IMR-90 (cell line): Measurements from ENCODE around the gene HS6ST3. TPM values are rescaled to one million over a fixed set of nuclear protein-coding genes. Genes with fewer than 3 reads are reported as not detected.

Experiments
- ATAC-seq: fragments of 200-7000 bp; cut with Tn5 transposase; 2 replicates; pipeline ENCODE4 v1.9.1; 2020; ENCODE audit warnings: low read depth, mild to moderate bottlenecking, moderate library complexity
- BruUV-seq: library from RNA; stranded (reverse); fragments of 400-500 nt; replicated peaks from 2 replicates; lab custom pipeline; 2021; lab: Mats Ljungman, UMichigan
- CTCF ChIA-PET: fragments of 300-600 bp; formaldehyde crosslinking; extraction: SDS; loops from one replicate; lab custom pipeline; 2021; ENCODE audit warnings: antibody characterized with exemption; lab: Yijun Ruan, JAX
- POLR2A ChIA-PET: fragments of 300-600 bp; sonication (Branson Sonifier 250); formaldehyde crosslinking; loops from one replicate; lab custom pipeline; 2022; ENCODE audit warnings: antibody characterized with exemption; ENCODE audit not compliant: unreplicated experiment; lab: Charles Lee
- DNase-seq: peaks from one replicate; pipeline ENCODE4 v3.0.0; 2013
- H2AFZ ChIP-seq: replicated peaks from 2 replicates; pipeline ENCODE3; 2013; ENCODE audit warnings: low read length, mild to moderate bottlenecking; ENCODE audit not compliant: poor library complexity
- H2AK5ac ChIP-seq: 2 replicates; pipeline ENCODE4 v1.6.1; 2013; ENCODE audit warnings: low read depth, low read length, inconsistent platforms
- H2AK9ac ChIP-seq: replicated peaks from 2 replicates; pipeline ENCODE3; 2013; ENCODE audit warnings: mild to moderate bottlenecking, low read depth, low read length, moderate library complexity; ENCODE audit not compliant: poor library complexity
- H2BK120ac ChIP-seq: 2 replicates; pipeline ENCODE4 v1.6.1; 2013; ENCODE audit warnings: low read depth, low read length, inconsistent platforms
- H2BK15ac ChIP-seq: 3 replicates; pipeline ENCODE4 v1.6.1; 2013; ENCODE audit warnings: low read depth, low read length, inconsistent platforms
- H2BK20ac ChIP-seq: 2 replicates; pipeline ENCODE4 v1.6.1; 2013; ENCODE audit warnings: low read depth, mild to moderate bottlenecking, inconsistent platforms, low read length, moderate library complexity
- H2BK5ac ChIP-seq: 2 replicates; pipeline ENCODE4 v1.6.1; 2013; ENCODE audit warnings: mild to moderate bottlenecking, low read depth, low read length, inconsistent platforms; ENCODE audit not compliant: poor library complexity, severe bottlenecking
- H3K14ac ChIP-seq: replicated peaks from 2 replicates; pipeline ENCODE4 v1.6.1; 2013; ENCODE audit warnings: low read depth, low read length, inconsistent platforms
- H3K18ac ChIP-seq: 2 replicates; pipeline ENCODE4 v1.6.1; 2013; ENCODE audit warnings: low read depth, low read length, control low read depth
- H3K23ac ChIP-seq: 2 replicates; pipeline ENCODE4 v1.6.1; 2013; ENCODE audit warnings: low read depth, low read length, inconsistent platforms
- H3K27ac ChIP-seq: 2 replicates; pipeline ENCODE4 v1.5.1; 2013; ENCODE audit warnings: mild to moderate bottlenecking, control low read depth, low read length; ENCODE audit not compliant: insufficient read depth
- H3K27me3 ChIP-seq: 2 replicates; pipeline ENCODE4 v1.6.1; 2013; ENCODE audit warnings: low read length; ENCODE audit not compliant: control insufficient read depth, insufficient read depth
- H3K36me3 ChIP-seq: 2 replicates; pipeline ENCODE4 v1.6.1; 2013; ENCODE audit warnings: low read length, mixed read lengths; ENCODE audit not compliant: control insufficient read depth, insufficient read depth
- H3K4ac ChIP-seq: 2 replicates; pipeline ENCODE4 v1.6.1; 2013; ENCODE audit warnings: low read depth, low read length, inconsistent platforms
- H3K4me1 ChIP-seq: 2 replicates; pipeline ENCODE4 v1.6.1; 2013; ENCODE audit warnings: low read length, mixed read lengths; ENCODE audit not compliant: control insufficient read depth, insufficient read depth
- H3K4me2 ChIP-seq: 2 replicates; pipeline ENCODE4 v1.6.1; 2013; ENCODE audit warnings: low read depth, mild to moderate bottlenecking, control low read depth, low read length, moderate library complexity
- H3K4me3 ChIP-seq: 2 replicates; pipeline ENCODE4 v1.5.1; 2013; ENCODE audit warnings: low read depth, mild to moderate bottlenecking, control low read depth, low read length, moderate library complexity; ENCODE audit not compliant: insufficient read depth
- H3K56ac ChIP-seq: 2 replicates; pipeline ENCODE4 v1.6.1; 2013; ENCODE audit warnings: low read length, inconsistent platforms; ENCODE audit not compliant: insufficient read depth; ENCODE audit errors: extremely low read depth
- H3K79me1 ChIP-seq, 2 experiments: 2 replicates each; pipeline ENCODE4 v1.6.1; 2013; ENCODE audit warnings: low read length in 2 of 2, inconsistent platforms in 1 of 2, low read depth in 1 of 2
- H3K9ac ChIP-seq: 2 replicates; pipeline ENCODE4 v1.6.1; 2013; ENCODE audit warnings: low read depth, low read length, control low read depth
- H3K9me1 ChIP-seq: 2 replicates; pipeline ENCODE4 v1.6.1; 2013; ENCODE audit warnings: low read length, inconsistent platforms; ENCODE audit not compliant: insufficient read depth
- H3K9me3 ChIP-seq: 2 replicates; pipeline ENCODE4 v1.6.1; 2013; ENCODE audit warnings: low read length; ENCODE audit not compliant: control insufficient read depth, insufficient read depth
- H4K20me1 ChIP-seq: 2 replicates; pipeline ENCODE4 v1.6.1; 2013; ENCODE audit warnings: low read length, inconsistent platforms; ENCODE audit not compliant: insufficient read depth
- H4K5ac ChIP-seq: 2 replicates; pipeline ENCODE4 v1.6.1; 2013; ENCODE audit warnings: mild to moderate bottlenecking, low read depth, low read length, control low read depth
- H4K8ac ChIP-seq, 2 experiments: 2 replicates each; pipeline ENCODE4 v1.6.1; 2013; ENCODE audit warnings: low read depth in 2 of 2, low read length in 2 of 2, control low read depth in 1 of 2, inconsistent platforms in 1 of 2
- H4K91ac ChIP-seq: 2 replicates; pipeline ENCODE4 v1.6.1; 2013; ENCODE audit warnings: low read depth, low read length, inconsistent platforms; ENCODE audit not compliant: insufficient read depth
- BHLHE40 ChIP-seq: fragments of 150-350 bp; IDR thresholded peaks from 2 replicates; pipeline ENCODE4 v1.6.1; 2016; ENCODE audit warnings: mild to moderate bottlenecking, low read depth, low read length
- CEBPB ChIP-seq: IDR thresholded peaks from 2 replicates; pipeline ENCODE4 v1.6.1; 2012; ENCODE audit warnings: low read depth, low read length, improper control_type of control experiment
- CHD1 ChIP-seq: IDR thresholded peaks from 2 replicates; pipeline ENCODE4 v1.6.1; 2012; ENCODE audit warnings: low read depth, low read length, improper control_type of control experiment
- FOS ChIP-seq: fragments of 150-350 bp; IDR thresholded peaks from 2 replicates; pipeline ENCODE4 v1.6.1; 2016; ENCODE audit warnings: low read depth, low read length
- MAFK ChIP-seq: IDR thresholded peaks from 2 replicates; pipeline ENCODE4 v1.6.1; 2012; ENCODE audit warnings: low read depth, low read length, improper control_type of control experiment
- MAZ ChIP-seq: IDR thresholded peaks from 2 replicates; pipeline ENCODE4 v1.6.1; 2012; ENCODE audit warnings: low read depth, mild to moderate bottlenecking, low read length, improper control_type of control experiment, moderate library complexity, borderline replicate concordance
- NFE2L2 ChIP-seq: fragments of 150-350 bp; IDR thresholded peaks from 2 replicates; pipeline ENCODE4 v1.6.1; 2016; ENCODE audit warnings: low read depth, mild to moderate bottlenecking, low read length
- POLR2A ChIP-seq: IDR thresholded peaks from 2 replicates; pipeline ENCODE4 v1.6.1; 2012; ENCODE audit warnings: mild to moderate bottlenecking, low read depth, low read length
- RAD21 ChIP-seq: IDR thresholded peaks from 2 replicates; pipeline ENCODE4 v1.6.1; 2012; ENCODE audit warnings: low read length, improper control_type of control experiment
- RCOR1 ChIP-seq: IDR thresholded peaks from 2 replicates; pipeline ENCODE4 v1.6.1; 2012; ENCODE audit warnings: mild to moderate bottlenecking, low read length, improper control_type of control experiment; ENCODE audit not compliant: insufficient replicate concordance
- RFX5 ChIP-seq: IDR thresholded peaks from 2 replicates; pipeline ENCODE4 v1.8.0; 2012; ENCODE audit warnings: low read depth, mild to moderate bottlenecking, low read length, moderate library complexity
- SMC3 ChIP-seq: fragments of 150-350 bp; IDR thresholded peaks from 2 replicates; pipeline ENCODE4 v1.6.1; 2016; ENCODE audit warnings: low read depth, mild to moderate bottlenecking, antibody characterized with exemption, low read length, moderate library complexity
- WGBS, 2 experiments: methylation state at CpG; one replicate each; pipeline versions ENCODE4 v1.1.5 to v1.1.7; 2013; ENCODE audit warnings: missing lambda C conversion rate in 2 of 2; ENCODE audit not compliant: insufficient read length in 1 of 2; ENCODE audit errors: extremely low coverage in 2 of 2; 5-methylcytosine and 5-hydroxymethylcytosine counted together
- dilution Hi-C: fragments of 300-500 bp; cut with HindIII; formaldehyde crosslinking; loops from one replicate; pipeline ENCODE4 v1.14.3; 2018; ENCODE audit warnings: low sequenced_read_pairs; ENCODE audit not compliant: unreplicated experiment
- in situ Hi-C: fragments of 300-500 bp; cut with MboI; formaldehyde crosslinking; loops from 3 replicates; pipeline ENCODE4 v1.14.3; 2019; ENCODE audit warnings: low sequenced_read_pairs, inconsistent platforms, mixed read lengths
- intact Hi-C: fragments of 100-400 bp; cut with micrococcal nuclease; formaldehyde crosslinking; loops from 2 replicates; pipeline ENCODE4 v1.10.0; 2022
- polyA plus RNA-seq, 3 experiments: library from polyadenylated mRNA; depleted of rRNA; stranded (reverse); fragments of >200 nt; gene quantifications; 2 replicates each; pipeline ENCODE4 v1.2.3, GENCODE V29; 2012; ENCODE audit warnings: low replicate concordance in 1 of 3
- total RNA-seq: library from RNA; depleted of rRNA; stranded (reverse); fragments of >200 nt; gene quantifications from 2 replicates; pipeline ENCODE4 v1.2.3, GENCODE V29; 2012
- TF ChIP-seq, protein P1 (sequence below): fragments of 150-350 bp; IDR thresholded peaks from 2 replicates; pipeline ENCODE4 v1.6.1; 2017; ENCODE audit warnings: mild to moderate bottlenecking, antibody characterized with exemption, low read length, low read depth
- TF ChIP-seq, protein P2 (sequence below): conservative IDR thresholded peaks from 2 replicates; pipeline ENCODE4 v1.5.1; 2012; ENCODE audit warnings: mild to moderate bottlenecking, low read depth, low read length, improper control_type of control experiment
- TF ChIP-seq, protein P3 (sequence below): fragments of 150-350 bp; IDR thresholded peaks from 2 replicates; pipeline ENCODE4 v1.6.1; 2016; ENCODE audit warnings: low read depth, mild to moderate bottlenecking, low read length, moderate library complexity, borderline replicate concordance

The HS6ST3 gene
- total and polyA plus RNA-seq, 2 of the 4 experiments (the other 2 are of a cell fraction) = not detected

DNA sequence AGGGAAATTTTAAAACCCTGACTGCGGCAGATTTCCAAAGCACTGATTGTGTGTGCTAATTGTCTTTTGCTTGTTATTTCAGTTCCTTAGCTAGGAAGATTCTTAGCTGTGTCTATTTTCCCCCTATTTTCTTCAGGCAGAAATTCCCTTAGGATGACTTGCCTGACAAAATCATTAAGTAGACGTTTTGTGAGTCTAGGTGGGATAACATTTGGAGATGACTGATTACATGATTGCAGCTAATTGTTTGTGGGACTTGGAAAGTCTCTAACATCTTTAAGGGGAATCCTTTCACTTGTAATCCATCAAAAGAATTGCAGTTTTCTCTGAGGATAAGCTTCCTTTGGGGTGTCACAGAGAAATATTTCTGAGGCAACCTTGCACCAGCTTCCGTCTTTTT, 676.4 kb downstream of the HS6ST3 start:
- no peak overlapping the region for H3K14ac ChIP-seq
- H3K9me1 ChIP-seq = no peaks in the 10 kb centered on the region
- no peak overlapping the region for H3K23ac ChIP-seq
- TF ChIP-seq CEBPB (no peak), FOS (no peak), POLR2A (no peak), BHLHE40 (no peak), SMC3 (no peak), MAFK (no peak), RAD21 (no peak), MAZ (no peak), RCOR1 (no peak), CHD1 (no peak), RFX5 (no peak), NFE2L2 (no peak)
- TF ChIP-seq, protein P1, sequence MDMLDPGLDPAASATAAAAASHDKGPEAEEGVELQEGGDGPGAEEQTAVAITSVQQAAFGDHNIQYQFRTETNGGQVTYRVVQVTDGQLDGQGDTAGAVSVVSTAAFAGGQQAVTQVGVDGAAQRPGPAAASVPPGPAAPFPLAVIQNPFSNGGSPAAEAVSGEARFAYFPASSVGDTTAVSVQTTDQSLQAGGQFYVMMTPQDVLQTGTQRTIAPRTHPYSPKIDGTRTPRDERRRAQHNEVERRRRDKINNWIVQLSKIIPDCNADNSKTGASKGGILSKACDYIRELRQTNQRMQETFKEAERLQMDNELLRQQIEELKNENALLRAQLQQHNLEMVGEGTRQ = no peak
- TF ChIP-seq, protein P2, sequence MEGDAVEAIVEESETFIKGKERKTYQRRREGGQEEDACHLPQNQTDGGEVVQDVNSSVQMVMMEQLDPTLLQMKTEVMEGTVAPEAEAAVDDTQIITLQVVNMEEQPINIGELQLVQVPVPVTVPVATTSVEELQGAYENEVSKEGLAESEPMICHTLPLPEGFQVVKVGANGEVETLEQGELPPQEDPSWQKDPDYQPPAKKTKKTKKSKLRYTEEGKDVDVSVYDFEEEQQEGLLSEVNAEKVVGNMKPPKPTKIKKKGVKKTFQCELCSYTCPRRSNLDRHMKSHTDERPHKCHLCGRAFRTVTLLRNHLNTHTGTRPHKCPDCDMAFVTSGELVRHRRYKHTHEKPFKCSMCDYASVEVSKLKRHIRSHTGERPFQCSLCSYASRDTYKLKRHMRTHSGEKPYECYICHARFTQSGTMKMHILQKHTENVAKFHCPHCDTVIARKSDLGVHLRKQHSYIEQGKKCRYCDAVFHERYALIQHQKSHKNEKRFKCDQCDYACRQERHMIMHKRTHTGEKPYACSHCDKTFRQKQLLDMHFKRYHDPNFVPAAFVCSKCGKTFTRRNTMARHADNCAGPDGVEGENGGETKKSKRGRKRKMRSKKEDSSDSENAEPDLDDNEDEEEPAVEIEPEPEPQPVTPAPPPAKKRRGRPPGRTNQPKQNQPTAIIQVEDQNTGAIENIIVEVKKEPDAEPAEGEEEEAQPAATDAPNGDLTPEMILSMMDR = no peak
- TF ChIP-seq, protein P3, sequence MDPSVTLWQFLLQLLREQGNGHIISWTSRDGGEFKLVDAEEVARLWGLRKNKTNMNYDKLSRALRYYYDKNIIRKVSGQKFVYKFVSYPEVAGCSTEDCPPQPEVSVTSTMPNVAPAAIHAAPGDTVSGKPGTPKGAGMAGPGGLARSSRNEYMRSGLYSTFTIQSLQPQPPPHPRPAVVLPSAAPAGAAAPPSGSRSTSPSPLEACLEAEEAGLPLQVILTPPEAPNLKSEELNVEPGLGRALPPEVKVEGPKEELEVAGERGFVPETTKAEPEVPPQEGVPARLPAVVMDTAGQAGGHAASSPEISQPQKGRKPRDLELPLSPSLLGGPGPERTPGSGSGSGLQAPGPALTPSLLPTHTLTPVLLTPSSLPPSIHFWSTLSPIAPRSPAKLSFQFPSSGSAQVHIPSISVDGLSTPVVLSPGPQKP = no peak
- ChIA-PET CTCF (no interaction called here), POLR2A (no interaction called here)
- no peak overlapping the region for H2BK15ac ChIP-seq
- no peak overlapping the region for H2BK120ac ChIP-seq
- in situ Hi-C loops = no loop called here
- ATAC-seq (no peak), DNase-seq (no peak)
- H3K36me3 ChIP-seq = no peaks in the 10 kb centered on the region
- H2BK20ac ChIP-seq = no peak overlapping the region
- H3K56ac ChIP-seq = no peak overlapping the region
- H4K20me1 ChIP-seq = no peaks in the 10 kb centered on the region
- H3K4ac ChIP-seq = no peak overlapping the region
- H2BK5ac ChIP-seq = no peak overlapping the region
- H3K27ac ChIP-seq = no peak overlapping the region
- no TSS peak for BruUV-seq
- H3K79me1 ChIP-seq = no peaks in the 10 kb centered on the region
- H3K18ac ChIP-seq = no peak overlapping the region
- H2AK5ac ChIP-seq = no peak overlapping the region
- dilution Hi-C loops = no loop called here
- H4K5ac ChIP-seq = no peak overlapping the region
- H3K4me3 ChIP-seq = no peak overlapping the region
- H2AFZ ChIP-seq = no peak overlapping the region
- H3K27me3 ChIP-seq = no peaks in the 10 kb centered on the region
- no peaks in the 10 kb centered on the region for H3K4me1 ChIP-seq
- no CpG with 5 or more reads among the region's 3 CpGs for WGBS, 2 experiments
- H3K4me2 ChIP-seq = no peak overlapping the region
- no peak overlapping the region for H3K9ac ChIP-seq
- H4K91ac ChIP-seq = no peak overlapping the region
- H3K9me3 ChIP-seq = peaks cover 2% of the 10 kb centered on the region; the same call in 1 of the 2 replicates
- intact Hi-C loops = no loop called here
- H2AK9ac ChIP-seq = no peak overlapping the region
- no peak overlapping the region for H4K8ac ChIP-seq
